Activated CD4-positive, alpha-beta T cell treated with anti-CD3 and anti-CD28 coated beads, Interleukin-2, amount 50 U/mL, for 4 hours (primary cell): ENCODE results near the gene PPP6R2.
"Not testable (repeated sequence)": the region's sequence is repeated elsewhere in the genome, so short reads cannot be mapped to it uniquely, and the experiment has no call there.

Experiments
- DNase-seq, 2 experiments: peaks; one replicate each; pipeline ENCODE4 v3.0.0-alpha.2; 2020

PPP6R2 gene

GRCh38 chr22:50403701-50404101, 60.6 kb downstream of the PPP6R2 start:
- DNase-seq = no peak

GRCh38 chr22:50406416-50407170, 63.5 kb downstream of the PPP6R2 start:
- no peak for DNase-seq

GRCh38 chr22:50408311-50408710, 65.2 kb downstream of the PPP6R2 start:
- DNase-seq = no peak

- DNase-seq = not testable (repeated sequence)
These were observed 65.8 kb downstream of the PPP6R2 start for GRCh38 chr22:50408954-50409353.

- no peak for DNase-seq
These were observed 71.5 kb downstream of the PPP6R2 start for GRCh38 chr22:50414476-50415248.

GRCh38 chr22:50415426-50415825, 72.3 kb downstream of the PPP6R2 start:
- no peak for DNase-seq

GRCh38 chr22:50416996-50417395, 73.9 kb downstream of the PPP6R2 start:
- no peak for DNase-seq

- no peak for DNase-seq
These were observed 74.5 kb downstream of the PPP6R2 start for GRCh38 chr22:50417411-50418210.

- DNase-seq = no peak
These were observed 75.5 kb downstream of the PPP6R2 start for GRCh38 chr22:50418624-50419023.

- DNase-seq = no peak
These were observed 76.0 kb downstream of the PPP6R2 start for GRCh38 chr22:50419116-50419515.

GRCh38 chr22:50420015-50420414, 76.9 kb downstream of the PPP6R2 start:
- no peak for DNase-seq

GRCh38 chr22:50420581-50420980, 77.5 kb downstream of the PPP6R2 start:
- DNase-seq = no peak

- no peak for DNase-seq
These were observed 78.9 kb downstream of the PPP6R2 start for GRCh38 chr22:50422046-50422445.

GRCh38 chr22:50422961-50423815, 80.1 kb downstream of the PPP6R2 start:
- no peak for DNase-seq

- no peak for DNase-seq
These were observed 80.8 kb downstream of the PPP6R2 start for GRCh38 chr22:50423956-50424355.

GRCh38 chr22:50425179-50425916, 82.2 kb downstream of the PPP6R2 start:
- DNase-seq = no peak

GRCh38 chr22:50432131-50432876, 89.2 kb downstream of the PPP6R2 start:
- no peak for DNase-seq

- not testable (repeated sequence) for DNase-seq
These were observed 89.9 kb downstream of the PPP6R2 start for GRCh38 chr22:50432877-50433510.

- no peak for DNase-seq
These were observed 91.7 kb downstream of the PPP6R2 start for GRCh38 chr22:50434849-50435248.

- DNase-seq = no peak
These were observed 92.3 kb downstream of the PPP6R2 start for GRCh38 chr22:50435291-50436014.
